HUDEP-2 (cell line): ENCODE measurements around the gene ESYT1.

Source experiments
- DNase-seq, 76 experiments: peaks; one replicate each; lab custom pipeline; 2025; ENCODE audit not compliant: unreplicated experiment in 76 of 76; lab: John Stamatoyannopoulos, UW

ESYT1 gene

DNA sequence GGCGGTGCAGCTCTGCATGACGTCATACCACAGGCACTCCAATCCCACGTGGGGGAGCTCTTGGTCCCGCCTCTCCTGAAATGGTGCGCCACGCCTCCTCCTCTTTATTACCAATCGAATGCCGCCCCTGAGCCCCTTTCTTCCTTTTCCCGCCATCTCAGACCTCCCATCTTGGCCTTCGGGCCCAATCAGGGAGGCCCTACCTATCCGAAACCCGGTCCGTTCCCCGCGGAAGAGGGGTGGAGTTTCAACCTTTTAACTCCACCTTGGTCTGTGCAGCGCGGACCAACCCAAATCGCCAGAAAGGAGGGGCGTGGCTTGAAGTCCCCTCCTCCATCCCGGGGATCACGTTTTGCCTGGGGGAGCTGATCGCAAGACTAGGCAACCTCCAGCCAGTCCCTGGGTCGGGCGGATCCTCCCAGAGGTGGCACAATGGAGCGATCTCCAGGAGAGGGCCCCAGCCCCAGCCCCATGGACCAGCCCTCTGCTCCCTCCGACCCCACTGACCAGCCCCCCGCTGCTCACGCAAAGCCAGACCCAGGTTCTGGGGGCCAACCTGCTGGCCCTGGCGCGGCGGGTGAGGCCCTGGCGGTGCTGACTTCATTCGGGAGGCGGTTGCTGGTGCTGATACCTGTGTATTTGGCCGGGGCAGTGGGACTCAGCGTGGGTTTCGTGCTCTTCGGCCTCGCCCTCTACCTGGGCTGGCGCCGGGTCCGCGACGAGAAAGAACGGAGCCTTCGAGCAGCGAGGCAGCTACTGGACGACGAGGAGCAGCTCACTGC is at the start of gene ESYT1:
TSS of gene ESYT1 (plus strand) at position 380 of the 782 bp plus-strand sequence. CDS start at position 433, 53 bp downstream.
- peak; percentile 54 to 100 (median 99) for DNase-seq

DNA sequence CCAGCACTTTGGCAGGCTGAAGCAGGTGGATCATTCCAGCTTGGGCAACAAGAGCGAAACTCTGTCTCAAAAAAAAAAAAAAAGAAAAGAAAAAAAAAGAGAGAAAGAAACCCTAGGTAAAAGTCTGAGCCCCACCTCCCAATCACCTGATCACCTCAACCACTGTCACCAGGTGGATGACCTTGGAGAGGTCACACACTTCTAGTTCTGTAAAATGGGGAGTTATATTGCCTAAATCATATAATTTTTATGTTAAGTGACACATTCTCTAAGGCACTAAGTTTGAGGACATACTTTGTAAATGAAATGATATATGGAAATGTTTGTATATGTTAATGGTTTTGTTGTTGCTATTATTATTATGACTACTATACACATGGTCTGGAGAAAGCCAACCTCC is 49.6 kb upstream of the ESYT1 start:
- DNase-seq, result no peak

GRCh38 chr12:56078931-56079722 is 48.9 kb upstream of the ESYT1 start:
- peak in 69 of 76 experiments; percentile 3 to 78 (median 60) for DNase-seq

DNA sequence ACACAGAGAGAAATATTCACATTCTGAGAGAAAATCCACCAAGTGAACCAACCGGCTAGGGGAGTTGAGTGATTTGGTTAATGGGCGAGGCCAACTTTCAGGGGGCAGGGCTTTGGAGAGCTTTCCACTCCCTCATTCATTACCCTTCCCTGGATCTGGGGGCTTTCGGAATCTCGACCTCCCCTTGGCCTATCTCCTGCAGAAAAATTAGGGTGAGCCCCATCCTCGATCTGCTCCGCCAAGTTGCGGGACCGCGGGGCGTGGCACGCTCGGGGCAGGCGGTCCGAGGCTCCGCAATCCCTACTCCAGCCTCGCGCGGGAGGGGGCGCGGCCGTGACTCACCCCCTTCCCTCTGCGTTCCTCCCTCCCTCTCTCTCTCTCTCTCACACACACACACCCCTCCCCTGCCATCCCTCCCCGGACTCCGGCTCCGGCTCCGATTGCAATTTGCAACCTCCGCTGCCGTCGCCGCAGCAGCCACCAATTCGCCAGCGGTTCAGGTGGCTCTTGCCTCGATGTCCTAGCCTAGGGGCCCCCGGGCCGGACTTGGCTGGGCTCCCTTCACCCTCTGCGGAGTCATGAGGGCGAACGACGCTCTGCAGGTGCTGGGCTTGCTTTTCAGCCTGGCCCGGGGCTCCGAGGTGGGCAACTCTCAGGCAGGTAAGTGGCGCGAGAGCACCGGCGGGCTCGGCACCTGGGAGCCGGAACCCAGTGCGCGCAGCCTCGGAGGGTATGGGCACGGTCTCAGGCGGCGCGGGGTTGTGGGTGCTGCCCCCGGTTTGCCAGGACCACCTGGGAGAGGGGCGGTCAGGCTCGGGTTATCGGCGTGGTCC is 48.1 kb upstream of the ESYT1 start, which contains the start of gene ERBB3:
TSS of gene ERBB3 (plus strand) at position 443 of the 833 bp plus-strand sequence. CDS start at position 579, 136 bp downstream.
- peak in 53 of 76 experiments; percentile 6 to 68 (median 46) for DNase-seq

DNA sequence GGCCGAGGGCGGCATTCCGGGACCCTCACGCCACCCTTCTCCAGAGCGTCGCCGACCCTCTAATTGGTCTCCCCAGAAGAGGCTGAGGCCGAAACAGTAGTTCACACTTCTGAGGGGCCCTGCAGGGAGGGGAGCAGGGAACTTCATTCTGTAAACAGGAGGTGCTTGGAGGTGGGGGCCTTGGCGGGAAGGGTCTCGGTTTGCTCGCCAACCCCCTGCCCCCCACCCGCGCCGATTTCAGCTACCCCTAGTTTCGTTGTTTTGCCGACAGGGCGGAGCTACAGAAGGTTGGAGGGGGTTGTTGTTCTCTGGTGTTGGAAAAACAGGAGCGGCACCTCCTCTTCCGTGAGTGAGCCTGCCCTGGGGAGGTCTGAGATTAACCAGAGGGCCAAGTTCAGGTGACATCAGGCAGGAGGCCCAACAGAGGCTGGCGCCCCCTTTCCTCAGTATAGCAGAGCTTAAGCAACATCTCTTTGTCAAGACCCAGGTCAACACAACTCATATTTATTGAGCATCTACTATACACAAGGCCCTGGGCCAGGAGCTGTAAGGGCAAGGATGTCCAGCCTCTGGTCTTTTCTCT is 47.4 kb upstream of the ESYT1 start:
- DNase-seq, result no peak

DNA sequence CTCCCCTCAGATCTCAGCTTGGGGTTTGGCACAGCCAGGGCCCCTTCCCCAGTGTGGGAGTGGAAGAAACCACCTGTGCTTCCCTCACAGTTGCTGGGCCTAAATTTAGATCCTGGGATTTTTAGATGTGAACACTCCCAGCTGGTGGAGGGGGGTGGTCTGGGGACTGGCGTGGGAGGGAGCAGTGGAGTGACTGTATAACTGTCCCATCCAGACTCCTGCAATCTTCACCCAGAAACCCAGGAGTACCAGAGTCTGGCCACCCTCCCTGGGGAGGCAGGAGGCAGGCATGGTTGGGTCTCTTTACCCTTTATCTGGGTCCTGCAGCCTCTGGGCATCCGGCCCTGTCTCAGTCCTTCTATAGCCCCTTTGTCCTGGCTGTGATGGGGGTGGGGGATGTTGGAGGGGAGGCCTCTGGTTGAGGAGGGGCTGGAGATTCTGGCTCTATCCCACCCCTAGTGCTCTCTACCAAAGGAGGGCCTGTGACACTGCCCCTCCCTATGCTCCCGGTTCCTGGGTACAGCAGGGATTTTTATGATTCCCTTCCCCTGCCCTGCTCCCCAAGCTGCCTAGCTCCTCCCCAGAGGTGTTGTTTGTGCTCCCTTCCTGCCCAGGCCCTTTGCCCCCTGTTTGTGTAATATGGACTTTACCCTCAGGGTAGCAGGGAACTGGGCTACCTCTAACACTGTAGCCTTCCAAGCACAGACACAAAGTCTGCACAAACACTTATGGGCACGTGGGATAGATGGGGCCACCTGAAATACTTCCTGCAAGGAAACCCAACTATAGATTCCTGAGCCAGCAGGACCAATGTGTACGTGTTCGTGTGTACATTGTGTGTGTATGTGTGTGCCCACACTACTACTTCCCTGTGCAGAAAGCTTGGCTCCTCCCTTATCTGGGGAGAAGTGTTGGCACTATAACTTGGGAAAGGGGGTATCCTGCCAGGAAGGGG is 46.4 kb upstream of the ESYT1 start:
- DNase-seq, result no peak

GRCh38 chr12:56082382-56082781 is 45.7 kb upstream of the ESYT1 start:
- DNase-seq, result no peak

DNA sequence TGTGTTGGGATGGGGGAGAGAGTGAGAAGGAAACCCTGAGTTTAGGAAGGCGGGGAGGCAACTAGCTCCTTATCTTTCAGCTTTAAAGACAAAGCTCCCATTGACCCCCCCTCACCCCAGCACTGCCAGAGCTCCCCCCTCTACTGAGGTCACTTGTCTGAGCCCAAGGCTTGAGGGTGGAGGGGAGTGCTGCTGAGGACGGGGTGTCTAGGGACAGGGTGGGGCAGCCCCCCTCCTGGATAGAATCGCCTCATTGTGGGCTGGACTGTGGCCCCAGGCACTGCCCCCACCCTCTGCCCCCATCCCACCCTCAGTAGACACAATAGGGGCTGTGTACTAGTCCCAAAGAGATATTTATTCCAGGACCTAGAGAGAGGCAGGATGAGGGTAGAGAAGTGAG is 45.1 kb upstream of the ESYT1 start:
- DNase-seq, result no peak

DNA sequence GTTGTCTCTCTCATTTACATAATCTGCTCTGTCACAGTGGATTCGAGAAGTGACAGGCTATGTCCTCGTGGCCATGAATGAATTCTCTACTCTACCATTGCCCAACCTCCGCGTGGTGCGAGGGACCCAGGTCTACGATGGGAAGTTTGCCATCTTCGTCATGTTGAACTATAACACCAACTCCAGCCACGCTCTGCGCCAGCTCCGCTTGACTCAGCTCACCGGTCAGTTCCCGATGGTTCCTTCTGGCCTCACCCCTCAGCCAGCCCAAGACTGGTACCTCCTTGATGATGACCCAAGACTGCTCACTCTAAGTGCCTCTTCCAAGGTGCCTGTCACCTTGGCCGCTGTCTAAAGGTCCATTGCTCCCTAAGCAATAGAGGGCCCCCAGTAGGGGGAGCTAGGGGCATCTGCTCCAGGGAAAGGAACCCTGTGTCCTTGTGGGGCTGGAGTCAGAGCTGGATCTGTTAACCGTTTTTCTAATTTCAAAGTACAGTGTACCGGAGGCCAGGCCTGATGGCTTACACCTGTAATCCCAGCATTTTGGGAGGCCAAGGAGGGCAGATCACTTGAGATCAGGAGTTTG is 43.0 kb upstream of the ESYT1 start:
- DNase-seq, result peak in 36 of 76 experiments; percentile 5 to 49 (median 26)

DNA sequence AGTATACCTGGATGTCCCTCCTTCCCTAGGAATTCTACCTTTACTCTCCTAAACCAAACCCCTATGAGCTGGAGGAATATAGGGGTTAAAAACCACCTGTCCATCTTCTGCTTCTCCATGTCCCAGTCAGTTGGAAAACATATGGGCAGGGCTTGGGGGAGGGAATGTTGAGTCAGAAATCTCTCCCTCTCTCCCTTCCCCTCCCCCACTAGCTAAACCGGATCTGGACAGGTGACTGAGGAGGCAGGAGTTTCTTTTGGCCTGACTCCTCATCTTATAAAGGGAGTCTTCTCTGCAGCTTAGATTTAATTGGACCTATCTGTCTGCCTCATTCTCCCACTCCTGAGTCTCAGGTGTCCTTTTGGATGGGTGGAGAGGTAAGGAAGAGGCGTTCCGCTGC is 42.0 kb upstream of the ESYT1 start:
- DNase-seq, result no peak

GRCh38 chr12:56086608-56087007 is 41.5 kb upstream of the ESYT1 start:
- DNase-seq, result no peak

DNA sequence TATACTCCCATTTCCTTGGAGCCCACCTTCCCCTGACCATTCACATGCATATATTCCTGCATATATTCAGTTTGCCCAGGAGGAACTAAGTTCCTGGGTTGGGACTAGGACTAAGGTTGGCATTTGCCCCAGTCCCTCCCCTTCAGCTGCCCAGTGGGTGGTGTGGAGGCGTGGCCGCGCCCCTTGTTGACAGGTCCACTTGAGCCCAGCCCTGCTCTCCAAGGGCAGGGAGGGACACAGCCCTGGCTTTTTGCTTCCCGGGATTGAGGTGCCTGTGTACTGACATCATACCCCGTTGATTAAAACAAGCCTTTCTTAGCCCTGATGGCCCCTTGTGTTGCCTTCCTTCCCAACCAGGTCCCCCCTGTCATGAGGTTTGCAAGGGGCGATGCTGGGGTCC is 40.8 kb upstream of the ESYT1 start:
- DNase-seq, result peak in 17 of 76 experiments; percentile 4 to 53 (median 18)

DNA sequence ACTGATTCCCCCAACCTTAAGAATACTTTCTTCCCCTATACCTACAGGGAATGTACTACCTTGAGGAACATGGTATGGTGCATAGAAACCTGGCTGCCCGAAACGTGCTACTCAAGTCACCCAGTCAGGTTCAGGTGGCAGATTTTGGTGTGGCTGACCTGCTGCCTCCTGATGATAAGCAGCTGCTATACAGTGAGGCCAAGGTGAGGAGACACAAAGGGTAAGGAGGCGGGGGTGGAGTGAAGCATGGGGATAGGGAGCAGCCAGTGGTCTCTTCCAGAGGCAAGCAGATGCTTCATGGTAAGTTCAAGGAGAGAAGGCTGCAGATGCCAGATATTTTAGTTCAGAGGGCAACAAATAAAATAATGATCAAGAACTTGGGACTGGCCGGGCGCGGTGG is 30.3 kb upstream of the ESYT1 start:
- DNase-seq, result no peak

DNA sequence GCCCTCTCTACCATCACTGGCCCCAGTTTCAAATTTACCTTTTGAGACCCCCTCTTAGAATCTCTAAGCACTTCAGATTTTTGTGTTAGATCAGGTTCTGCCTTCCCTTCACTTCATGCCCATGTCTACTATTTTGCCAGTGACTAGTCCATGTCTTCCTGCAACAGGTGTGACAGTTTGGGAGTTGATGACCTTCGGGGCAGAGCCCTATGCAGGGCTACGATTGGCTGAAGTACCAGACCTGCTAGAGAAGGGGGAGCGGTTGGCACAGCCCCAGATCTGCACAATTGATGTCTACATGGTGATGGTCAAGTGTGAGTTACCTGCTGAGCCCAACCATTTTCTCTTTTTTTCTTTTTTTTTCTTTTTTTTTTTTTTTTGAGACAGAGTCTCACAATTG is 29.5 kb upstream of the ESYT1 start:
- no peak for DNase-seq

GRCh38 chr12:56099787-56100186 is 28.3 kb upstream of the ESYT1 start:
- DNase-seq, result no peak

GRCh38 chr12:56101045-56101444 is 27.0 kb upstream of the ESYT1 start:
- DNase-seq, result no peak

DNA sequence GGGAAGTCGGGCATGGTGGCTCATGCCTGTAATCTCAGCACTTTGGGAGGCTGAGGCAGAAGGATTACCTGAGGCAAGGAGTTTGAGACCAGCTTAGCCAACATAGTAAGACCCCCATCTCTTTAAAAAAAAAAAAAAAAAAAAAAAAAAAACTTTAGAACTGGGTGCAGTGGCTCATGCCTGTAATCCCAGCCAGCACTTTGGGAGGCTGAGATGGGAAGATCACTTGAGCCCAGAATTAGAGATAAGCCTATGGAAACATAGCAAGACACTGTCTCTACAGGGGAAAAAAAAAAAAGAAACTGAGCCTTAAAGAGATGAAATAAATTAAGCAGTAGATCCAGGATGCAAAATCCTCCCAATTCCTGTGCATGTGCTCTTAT is 25.4 kb upstream of the ESYT1 start:
- no peak for DNase-seq

DNA sequence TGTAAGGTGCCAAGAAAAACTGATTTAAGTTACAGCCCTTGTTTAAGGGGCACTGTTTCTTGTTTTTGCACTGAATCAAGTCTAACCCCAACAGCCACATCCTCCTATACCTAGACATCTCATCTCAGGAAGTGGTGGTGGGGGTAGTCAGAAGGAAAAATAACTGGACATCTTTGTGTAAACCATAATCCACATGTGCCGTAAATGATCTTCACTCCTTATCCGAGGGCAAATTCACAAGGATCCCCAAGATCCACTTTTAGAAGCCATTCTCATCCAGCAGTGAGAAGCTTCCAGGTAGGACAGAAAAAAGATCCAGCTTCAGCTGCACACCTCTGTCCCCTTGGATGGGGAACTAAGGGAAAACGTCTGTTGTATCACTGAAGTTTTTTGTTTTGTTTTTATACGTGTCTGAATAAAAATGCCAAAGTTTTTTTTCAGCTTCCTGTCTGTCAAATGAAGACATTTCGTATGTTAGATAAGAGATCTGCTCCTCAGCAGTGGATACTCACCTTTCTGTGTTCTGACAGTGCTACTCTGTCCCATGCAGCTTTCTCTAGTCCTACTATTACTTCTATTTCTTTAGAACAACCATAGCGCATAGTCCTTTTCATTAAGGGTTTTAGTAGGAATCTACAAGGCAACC is 24.9 kb upstream of the ESYT1 start:
- no peak for DNase-seq

- peak in 1 of 76 experiments; percentile 55 for DNase-seq
Observed at GRCh38 chr12:56103823-56104108, 24.3 kb upstream of the ESYT1 start.
